ENCODE data around the gene ERFE.

The ERFE gene

DNA sequence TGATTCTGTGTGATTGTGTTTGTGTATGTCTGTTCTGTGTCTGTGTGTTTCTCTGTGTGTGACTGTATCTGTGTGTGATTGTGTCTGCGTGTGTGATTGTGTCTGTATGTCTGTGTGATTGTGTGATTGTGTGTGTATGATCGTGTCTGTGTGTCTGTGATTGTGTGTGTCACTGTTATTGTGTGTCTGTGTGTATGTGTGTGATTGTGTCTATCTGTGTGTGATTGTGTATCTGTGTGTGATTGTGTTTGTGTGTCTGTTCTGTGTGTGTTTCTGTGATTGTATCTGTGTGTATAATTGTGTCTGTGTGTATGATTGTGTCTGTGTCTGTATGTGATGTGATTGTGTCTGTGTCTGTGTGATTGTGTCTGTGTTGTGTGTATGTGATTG lies 32.0 kb upstream of the ERFE start:
- no peak for DNase-seq

DNA sequence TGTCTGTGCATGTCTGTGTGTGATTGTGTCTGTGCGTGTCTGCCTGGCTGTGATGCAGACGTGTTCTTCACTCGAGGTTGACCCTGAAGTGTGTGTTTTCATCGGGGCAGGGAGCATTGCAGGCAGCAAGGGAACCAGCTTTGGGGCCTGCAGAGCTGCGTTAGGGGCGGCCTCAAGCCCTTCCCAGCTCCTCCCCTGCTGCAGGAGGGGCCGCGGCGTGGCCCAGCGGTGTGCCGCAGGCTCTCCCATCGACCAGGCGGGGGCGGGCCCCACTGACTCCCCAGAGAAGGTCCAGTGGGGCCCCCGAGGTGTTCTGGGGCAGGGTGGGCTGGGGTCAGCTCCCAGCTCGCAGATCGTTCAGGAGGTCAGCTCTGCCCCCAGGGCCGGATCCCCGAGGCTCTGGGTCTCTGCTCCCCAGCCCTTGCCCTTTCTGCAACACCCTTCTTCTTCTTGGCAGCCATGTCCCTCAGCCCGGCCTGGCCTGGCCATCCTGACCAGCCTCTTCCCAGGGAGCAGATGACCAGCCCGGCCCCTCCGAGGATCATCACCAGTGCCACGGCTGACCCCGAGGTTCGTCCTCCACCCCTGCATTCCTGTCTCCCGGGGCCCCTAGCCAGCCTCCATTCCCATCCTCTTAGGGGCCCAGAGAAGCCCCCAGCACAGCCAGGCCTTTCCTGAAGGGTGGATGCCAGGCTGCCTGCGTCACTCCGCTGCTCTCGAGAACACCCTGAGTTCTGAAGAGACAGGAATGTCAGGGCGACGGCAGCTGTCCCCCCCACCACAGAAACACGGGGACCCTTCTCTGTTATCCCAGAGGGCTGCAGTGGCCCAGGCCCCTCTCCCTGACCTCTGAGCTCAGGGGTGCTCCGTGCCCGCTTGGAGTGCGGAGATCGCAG lies 31.4 kb upstream of the ERFE start:
- peak; percentile 79 for DNase-seq

DNA sequence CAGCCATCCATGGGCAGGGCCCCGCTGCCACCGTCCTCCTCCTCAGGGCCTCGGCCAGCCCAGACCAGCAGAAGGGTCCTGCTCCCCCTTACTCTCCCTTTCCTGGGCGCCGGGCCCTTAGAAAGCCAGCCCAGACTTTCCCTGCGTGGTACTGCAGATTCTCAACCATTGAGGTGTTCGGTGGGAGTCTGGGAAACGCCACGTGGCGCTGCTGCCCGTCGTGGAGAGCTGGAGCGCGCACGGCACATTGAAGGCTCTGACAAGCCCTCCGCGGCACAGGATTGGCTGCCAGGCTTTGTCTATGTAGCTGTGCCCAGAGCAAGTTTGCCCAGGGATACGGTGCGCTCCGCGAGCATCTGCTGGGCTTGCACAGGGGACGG lies 30.7 kb upstream of the ERFE start:
- no peak for DNase-seq

DNA sequence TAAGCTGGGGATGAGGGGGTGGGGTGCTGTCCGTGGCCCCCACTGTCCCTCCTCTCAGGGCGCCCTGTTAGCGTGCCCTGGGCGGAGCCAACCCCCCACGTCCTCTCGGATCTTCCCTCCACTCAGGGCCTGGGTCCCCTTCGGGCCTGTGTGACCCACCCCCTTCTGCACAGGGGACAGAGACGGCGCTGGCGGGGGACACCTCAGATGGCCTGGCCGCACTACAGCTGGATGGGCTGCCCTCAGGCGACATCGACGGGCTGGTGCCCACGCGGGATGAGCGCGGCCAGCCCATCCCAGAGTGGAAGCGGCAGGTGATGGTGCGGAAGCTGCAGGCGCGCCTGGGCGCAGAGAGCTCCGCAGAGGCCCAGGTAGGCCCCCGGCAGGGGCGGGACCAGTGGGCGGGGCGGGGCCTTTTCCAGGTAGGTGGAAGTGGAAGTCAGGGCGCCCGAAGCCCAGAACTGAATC lies 30.2 kb upstream of the ERFE start:
- DNase-seq = no peak

DNA sequence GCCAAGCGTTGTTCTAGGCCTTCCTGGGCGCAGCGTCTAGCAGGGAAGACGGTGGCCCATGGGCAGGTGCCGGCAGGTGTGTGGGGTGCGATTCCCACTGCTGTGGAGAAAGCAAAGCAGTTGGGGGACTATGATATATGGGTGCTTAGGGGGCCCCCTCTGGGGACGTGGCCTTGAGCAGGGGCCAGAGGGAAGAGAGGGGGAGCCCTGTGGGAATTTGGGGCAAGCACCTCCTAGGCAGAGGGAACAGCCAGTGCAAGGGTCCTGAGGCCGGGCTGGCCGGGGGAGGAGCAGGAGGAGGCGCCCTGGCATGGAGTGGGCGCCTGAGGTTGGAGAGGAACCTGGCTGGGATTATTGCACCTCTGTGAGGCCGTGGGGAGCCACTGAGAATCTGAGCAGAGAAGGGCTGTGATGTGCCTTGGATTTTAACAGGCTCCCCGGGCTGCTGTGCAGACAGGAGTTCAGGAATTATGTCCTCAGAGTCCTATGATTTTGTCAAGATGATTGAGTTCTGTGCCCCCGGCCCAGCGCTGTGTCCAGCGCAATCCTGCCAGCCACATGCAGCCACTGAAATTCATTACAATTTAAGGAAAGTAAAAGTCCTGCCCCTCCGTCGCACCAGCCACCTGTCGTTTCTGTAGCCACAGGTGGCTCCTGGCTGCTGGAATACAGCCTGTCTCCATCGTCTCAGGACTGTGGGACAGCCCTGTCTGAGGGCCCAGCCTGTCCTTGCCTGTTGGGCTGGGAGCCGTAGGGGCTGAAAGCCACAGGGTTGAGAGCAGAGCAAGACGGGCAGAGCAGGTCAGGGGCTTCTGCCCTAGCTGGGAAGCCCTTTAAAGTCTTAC lies 29.4 kb upstream of the ERFE start:
- DNase-seq = no peak

DNA sequence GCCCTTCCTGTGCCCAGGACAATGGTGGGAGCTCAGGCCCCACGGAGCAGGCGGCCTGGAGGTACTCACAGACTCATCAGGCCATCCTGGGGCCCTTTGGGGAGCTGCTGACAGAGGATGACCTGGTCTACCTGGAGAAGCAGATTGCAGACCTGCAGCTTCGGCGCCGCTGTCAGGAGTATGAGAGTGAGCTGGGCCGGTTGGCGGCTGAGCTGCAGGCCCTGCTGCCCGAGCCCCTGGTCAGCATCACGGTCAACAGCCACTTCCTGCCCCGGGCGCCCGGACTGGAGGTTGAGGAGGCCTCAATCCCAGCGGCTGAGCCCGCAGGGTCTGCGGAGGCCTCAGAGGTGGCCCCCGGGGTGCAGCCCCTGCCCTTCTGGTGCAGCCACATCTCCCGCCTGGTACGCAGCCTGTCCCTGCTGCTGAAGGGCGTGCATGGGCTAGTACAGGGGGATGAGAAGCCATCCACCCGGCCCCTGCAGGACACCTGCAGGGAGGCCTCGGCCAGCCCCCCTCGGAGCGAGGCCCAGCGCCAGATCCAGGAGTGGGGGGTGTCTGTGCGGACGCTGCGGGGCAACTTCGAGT lies 28.6 kb upstream of the ERFE start:
- DNase-seq = no peak

DNA sequence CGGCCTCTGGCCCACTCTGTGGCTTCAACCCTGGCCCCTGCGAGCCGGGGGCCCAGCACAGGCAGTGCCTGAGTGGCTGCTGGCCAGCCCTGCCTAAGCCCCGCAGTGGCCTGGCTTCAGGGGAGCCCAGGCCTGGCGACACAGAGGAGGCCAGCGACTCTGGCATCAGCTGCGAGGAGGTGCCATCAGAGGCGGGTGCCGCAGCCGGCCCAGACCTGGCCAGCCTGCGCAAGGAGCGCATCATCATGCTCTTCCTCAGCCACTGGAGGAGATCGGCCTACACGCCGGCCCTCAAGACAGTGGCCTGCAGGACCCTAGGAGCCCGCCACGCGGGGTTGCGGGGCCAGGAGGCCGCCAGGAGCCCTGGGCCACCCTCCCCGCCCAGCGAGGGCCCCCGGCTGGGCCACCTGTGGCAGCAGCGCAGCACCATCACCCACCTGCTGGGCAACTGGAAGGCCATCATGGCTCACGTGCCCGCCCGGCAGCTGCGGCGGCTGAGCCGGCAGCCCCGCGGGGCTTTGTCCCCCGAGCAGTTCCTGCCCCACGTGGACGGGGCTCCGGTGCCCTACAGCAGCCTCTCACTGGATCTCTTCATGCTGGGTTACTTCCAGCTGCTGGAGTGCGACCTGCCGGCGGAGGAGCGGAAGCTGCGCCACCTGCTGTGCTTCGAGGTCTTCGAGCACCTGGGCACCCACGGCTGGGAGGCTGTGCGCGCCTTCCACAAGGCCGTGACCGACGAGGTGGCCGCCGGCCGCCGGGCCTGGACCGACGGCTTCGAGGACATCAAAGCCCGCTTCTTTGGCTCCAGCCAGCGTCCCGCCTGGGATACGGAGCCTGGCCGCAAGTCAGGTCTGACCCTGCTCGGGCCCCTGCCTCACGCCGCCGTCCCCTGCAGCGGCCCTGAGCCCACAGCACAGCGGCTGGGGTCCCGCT lies 27.8 kb upstream of the ERFE start:
- no peak for DNase-seq

DNA sequence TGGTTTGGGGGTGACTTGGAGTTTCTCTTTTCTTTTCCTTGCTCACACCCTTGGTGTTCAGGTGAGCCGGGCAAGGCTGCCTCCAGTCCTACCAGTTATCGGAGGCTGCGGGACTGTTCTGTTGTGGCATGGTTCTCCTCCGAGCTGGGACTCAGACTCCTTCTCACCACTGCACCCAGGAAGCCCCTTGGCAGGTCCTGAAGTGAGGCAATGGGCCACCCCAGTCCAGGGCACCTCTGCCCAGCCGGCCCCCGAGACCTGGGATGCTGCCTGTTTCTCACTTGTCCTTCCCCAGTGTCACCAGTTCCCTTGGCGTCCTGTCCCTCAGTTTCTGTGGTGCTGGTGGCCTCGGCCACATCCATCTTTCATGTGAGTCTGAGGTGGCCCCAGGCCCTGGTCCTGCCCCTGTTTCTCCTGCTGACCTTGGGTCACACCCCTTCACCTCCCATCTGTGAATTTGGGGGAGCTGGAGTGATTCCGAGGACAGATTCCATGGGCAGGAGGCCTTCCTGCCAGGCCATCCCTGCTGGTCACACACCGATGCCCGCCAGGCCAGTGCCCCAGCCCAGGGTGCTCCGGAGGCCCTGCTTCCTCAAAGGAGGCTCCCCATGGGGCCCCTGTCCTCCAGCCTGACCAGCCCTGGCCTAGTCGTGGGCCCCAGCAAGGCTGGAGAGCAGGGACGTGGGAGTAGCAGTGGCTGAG lies 26.9 kb upstream of the ERFE start:
- no peak for DNase-seq

DNA sequence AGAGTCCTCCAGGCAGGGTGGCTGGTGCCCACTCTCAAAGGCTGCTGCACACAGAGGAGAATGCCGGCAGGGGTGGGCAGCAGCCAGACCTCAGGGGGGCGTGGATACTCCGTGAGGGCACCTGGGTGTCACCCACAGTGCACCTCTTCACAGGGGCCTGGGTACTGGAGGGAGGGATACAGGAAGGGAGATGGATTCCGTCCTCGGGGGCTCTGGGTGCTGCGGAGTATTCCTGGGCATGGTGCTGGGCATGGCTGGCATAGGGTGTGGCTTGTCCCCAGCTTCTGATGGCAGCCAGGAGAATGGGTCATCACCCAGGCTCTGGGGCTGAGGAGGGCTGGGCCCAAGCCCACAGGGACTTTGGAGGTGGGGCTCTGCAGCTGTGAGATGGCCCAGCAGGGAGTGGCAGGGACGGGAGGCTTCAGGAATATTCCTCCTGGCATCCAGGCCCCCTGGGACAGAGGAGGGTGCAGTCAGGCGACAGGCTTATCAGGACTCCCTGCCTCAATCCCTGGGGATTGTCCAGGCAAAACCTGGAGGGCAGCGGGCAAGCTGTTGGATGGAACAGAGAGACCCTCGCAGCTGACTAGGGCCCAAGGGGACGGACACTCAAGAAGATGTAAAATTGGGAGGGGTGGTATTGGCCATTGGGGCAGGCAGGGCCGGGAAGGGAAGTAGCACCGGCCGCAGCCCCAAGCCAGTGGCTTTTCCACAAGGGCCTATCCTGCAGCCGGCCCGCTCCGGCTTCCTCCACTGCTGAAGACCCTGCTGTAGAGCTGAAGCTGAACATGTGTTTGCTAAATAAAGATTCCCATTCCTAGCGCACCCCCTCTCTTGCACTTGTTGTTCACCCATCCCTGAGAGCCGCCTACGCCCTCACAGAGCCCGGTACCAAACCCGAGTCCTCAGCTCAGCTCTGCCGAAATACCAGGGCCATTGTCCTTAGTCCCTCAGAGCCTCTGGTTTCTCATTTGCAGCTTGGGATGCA lies 26.0 kb upstream of the ERFE start:
- no peak for DNase-seq

DNA sequence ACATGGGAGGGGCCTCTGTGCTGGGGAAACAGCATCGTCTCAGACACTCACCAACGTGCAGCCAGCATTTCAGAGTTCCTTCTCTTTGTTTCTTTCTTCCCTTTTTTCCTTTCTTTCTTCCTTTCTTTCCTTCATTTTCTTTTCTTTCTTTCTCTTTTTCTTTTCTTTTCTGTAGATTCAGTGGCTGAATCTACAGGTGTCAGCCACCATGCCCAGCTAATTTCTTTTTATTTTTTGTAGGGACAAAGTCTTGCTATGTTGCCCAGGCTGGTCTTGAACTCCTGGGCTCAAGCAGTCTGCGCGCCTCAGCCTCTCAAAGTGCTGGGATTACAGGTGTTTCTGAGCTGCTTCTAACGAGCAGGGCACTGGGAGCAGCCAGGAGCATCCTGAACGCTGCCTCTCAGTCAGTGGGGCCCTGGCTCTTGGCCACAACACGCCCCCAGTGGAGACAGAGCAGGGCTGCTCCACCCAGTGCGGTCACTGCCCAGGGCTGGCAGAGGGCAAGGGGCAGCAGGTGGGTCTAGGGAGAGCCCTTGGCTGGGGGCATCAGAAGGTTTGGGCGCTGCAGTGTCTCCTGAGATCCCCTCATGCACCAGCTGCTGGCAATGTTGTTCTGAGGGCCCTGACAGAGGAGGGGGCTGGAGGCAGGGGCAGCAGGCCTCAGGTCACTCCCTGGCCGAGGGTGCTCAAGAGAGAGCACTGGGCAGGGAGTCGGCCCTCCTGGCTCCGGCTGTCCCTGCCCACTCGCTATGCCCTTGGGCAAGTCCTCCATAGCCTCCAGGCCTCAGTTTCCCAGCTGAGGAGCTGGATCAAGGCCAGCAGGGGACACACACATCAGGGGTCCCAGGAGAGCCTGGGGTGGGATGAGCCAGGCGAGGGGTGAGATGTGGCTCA lies 25.0 kb upstream of the ERFE start:
- DNase-seq = no peak

DNA sequence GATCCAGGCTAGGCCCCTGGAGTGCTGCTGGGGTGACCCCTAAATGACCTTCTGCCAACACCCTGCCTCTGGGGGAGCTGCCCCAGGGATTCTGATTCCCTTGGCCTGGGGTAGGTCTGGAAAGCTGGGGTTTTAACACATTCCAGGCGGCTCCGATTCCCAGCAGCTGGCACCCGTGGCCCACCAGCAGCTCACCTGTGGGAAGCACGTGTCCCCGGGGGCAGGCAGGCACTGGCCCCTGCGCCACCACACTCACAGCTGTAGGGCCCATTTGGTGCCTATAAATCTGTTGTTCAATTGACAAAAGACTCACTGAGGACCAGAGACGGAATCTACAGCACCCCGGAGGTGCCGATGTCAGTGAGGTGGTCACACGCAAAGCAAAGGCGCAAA lies 24.4 kb upstream of the ERFE start:
- no peak for DNase-seq

DNA sequence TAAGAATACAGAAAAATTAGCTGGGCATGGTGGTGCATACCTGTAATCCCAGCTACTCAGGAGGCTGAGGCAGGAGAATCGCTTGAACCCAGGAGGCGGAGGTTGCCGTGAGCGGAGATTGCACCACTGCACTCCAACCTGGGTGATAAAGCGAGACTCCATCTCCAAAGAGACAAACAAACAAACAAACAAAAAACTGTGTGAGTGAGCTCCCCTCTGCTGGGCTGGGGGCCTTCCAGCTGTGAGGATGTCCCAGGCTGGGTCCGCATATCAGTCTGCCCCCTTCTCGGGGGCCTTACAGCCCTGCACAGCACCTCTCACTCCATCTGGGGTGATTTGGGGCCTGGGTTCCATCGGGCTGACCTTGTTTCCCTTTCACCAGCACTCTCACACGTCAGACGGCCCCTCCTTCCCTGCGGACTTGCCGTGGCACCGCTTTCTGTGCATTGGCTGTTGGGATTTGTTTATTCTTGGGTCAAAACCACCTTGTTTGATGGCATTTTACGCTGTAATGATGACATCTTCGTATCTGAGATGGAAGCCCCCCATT lies 23.1 kb upstream of the ERFE start:
- no peak for DNase-seq

DNA sequence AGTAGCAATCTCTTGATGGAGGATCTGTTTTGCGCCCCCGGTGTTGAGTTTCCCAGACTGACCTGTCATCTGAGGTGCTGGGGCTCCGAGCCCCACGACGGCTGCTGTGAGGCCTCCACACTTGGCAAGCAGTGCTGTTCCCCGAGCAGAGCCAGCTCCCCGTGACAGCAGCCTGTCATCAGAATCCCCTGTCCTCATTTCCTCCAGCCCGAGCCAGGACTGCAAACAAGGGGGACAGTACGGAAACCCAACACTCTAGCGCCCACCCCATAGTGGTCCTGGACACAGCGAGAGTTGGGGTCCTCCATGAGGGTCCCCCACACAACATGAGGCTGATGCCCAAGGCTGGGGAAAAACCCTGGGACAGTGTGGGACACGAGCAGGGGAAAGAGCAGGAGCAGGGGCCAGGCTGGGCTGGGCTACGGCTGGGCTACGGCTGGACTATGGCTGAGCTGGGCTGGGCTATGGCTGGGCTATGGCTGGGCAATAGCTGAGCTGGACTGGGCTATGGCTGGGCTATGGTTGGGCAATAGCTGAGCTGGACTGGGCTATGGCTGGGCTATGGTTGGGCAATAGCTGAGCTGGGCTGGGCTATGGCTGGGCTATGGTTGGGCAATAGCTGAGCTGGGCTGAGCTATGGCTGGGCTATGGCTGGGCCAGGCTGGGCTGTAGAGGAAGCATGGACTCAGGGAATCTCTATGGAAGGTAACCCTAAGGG lies 21.8 kb upstream of the ERFE start:
- DNase-seq = peak; percentile 34

DNA sequence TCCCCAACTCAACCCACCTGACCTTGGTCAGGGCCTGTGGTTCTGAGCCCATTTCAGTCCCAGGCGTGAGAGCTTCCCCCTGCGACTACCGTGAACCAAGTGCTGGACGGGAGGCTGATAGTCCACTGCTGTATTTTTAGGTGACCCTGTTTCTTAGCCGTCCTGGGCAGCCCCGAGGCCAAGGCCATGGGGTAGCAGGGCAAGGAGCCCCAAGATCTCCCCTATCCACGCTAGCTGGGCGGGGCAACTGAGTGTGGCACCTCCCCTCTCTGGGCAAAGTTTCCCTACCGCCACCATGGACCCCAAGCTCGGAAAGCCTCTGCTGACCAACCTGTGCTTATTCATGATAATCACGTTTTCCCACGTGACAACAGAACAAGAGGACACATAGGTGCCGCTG lies 20.9 kb upstream of the ERFE start:
- no peak for DNase-seq

DNA sequence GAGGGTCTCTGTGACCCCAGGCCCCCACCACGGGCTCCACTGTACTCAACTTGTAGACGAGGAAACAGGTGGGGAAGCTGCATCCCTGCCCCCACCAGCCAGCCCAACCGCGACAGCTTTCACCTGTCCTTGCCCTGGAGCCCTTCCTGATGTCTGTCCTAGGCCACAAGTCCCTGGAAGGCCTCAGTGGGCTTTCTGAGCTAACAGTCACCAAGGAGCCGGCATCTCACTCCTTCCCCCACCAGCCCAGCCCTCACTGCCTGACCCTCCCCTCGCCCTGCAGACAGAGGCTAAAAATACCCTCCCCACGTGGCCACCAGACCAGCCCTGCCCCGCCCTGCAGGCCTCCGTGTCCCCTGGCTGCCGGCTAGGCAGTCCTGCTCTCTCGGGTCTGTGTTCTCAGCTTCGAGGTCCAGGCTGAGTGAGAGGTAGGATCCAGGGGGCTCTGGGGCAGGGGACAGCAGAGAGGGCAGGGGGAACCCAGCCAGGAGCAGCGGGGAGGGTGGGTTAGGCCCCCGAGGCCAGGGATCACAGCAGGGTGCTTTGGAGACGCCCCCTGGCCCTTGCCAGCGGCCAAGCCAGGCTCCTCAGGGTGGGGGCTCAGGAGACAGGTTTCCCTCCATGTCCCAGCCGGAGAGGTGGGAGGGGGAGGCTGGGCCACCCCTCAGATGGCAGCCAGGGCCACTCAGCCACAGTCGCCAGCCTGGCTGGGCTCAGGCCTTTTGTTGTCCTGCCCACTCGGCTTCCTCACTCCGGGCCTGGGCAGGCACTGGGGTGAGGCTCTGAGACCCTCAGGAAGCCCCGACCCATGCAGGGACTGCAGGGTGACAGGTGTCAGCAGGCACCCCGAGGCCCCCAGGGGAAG lies 20.2 kb upstream of the ERFE start, which contains the start of gene KLHL30:
KLHL30 (plus strand) TSS at position 338 of the 865 bp plus-strand sequence. CDS start 2,087 bp downstream, outside the sequence.
- no peak for DNase-seq

DNA sequence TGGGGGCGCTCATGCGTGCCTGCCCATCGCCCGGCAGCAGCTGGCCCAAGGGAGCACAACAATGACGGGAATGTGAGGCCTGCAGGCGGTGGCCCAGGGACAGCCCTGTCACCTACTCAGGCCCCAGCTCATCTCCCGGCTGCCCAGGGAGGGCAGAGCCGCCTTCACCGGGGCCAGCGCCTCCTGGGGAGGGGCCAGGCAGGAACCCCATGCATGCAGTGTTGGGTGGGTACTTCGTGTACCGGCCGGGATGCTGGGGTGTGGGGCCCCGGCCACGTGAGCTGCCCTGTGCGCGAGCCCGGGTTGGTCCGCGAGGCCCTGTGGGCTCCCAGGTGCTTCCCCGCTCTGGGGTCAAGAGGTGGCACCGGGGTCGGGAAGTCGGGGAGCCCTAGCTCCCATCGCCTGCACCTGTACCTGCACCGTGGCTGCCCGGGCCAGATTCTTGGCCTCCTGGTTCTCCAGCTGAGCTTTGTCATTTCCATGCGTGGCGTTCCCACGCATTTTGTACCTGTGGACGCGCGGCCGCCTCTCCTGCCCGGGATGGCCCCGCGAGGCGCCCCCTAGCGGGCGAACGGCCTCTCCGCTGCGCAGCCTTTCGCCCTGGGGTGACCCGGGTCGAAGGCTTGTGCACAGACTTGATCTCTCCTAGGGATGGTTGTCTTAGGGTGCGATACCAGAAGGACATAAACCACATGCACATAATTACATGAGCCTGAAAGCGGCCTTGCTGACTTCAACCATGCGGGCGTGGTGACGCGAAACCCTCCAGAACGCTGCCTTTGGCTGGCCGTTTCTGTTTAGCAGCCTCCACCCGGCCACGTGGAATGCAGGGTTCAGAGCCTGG lies 19.4 kb upstream of the ERFE start:
- no peak for DNase-seq

Data from fibroblast of skin of abdomen (primary cell).